ENCODE data around the gene RNPEP. TPM values are rescaled to one million over a fixed set of nuclear protein-coding genes. Genes with fewer than 3 reads are reported as not detected.

The RNPEP gene
- total RNA-seq, 1 donor, result 74.2 TPM

DNA sequence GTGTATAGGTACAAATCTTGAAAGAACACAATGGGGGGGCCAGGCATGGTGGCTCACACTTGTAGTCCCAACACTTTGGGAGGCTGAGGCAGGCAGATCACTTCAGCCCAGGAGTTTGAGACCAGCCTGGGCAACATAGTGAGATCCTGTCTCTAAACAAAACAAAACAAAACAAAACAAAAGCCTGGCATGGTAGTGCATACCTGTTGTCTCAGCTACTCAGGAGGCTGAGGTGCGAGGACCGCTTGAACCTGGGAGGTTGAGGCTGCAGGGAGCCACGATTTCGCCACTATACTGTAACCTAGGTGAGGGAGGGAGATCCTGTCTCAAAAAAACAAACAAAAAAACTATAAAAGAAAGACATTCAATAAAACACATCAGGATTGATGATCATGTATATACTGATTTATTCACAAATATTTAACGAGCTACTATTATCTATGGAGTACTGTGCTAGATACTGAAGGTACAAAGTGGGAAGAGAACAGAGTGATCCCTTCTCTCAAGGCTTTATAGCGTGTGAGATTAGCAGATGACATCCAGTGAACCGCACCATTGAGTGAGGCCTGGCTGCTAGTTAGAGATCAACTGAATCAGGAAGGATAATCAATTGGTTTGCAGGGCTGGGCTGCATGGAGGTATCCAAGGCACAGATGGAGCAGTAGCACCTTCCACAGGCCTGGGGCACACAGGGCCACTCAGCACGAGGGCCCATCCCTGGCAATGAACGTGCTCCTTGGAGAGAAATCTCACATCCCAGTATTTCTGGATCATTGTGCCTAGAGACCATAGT, 54.3 kb downstream of the RNPEP start:
- no peak for DNase-seq (ENCODE audit: insufficient read length, low spot score, missing footprints)
- H3K36me3 ChIP-seq (ENCODE audit: insufficient read depth, low read length), result no peaks in the 10 kb centered on the region
- no peaks in the 10 kb centered on the region for H4K20me1 ChIP-seq (ENCODE audit: insufficient read depth, low read length)
- peaks cover 20% of the 10 kb centered on the region for H3K4me1 ChIP-seq (ENCODE audit: insufficient read depth, low read length)
- no peaks in the 10 kb centered on the region for H3K9me3 ChIP-seq (ENCODE audit: low read depth, low read length)
- no peak overlapping the region for H3K4me2 ChIP-seq (ENCODE audit: insufficient read depth, low read length)
- H2AFZ ChIP-seq (ENCODE audit: low read length), result no peak overlapping the region
- H3K27ac ChIP-seq (ENCODE audit: low read depth, low read length), result no peak overlapping the region
- no peaks in the 10 kb centered on the region for H3K79me2 ChIP-seq (ENCODE audit: insufficient read depth, low read length)
- no peak for TF ChIP-seq CTCF (IDR thresholded peaks at IDR 0.05; ENCODE audit: extremely low read depth, low read depth, low read length)
- H3K4me3 ChIP-seq (ENCODE audit: insufficient read depth, low read length), result no peak overlapping the region
- H3K27me3 ChIP-seq (ENCODE audit: insufficient read depth, low read length), result no peaks in the 10 kb centered on the region

GRCh38 chr1:202037706-202038296, 55.4 kb downstream of the RNPEP start:
- no peaks in the 10 kb centered on the region for H3K36me3 ChIP-seq (ENCODE audit: insufficient read depth, low read length)
- H3K4me2 ChIP-seq (ENCODE audit: insufficient read depth, low read length), result no peak overlapping the region
- no peaks in the 10 kb centered on the region for H3K79me2 ChIP-seq (ENCODE audit: insufficient read depth, low read length)
- DNase-seq (ENCODE audit: insufficient read length, low spot score, missing footprints), result no peak
- no peaks in the 10 kb centered on the region for H3K27me3 ChIP-seq (ENCODE audit: insufficient read depth, low read length)
- H4K20me1 ChIP-seq (ENCODE audit: insufficient read depth, low read length), result no peaks in the 10 kb centered on the region
- H3K4me1 ChIP-seq (ENCODE audit: insufficient read depth, low read length), result peaks cover 20% of the 10 kb centered on the region
- H3K4me3 ChIP-seq (ENCODE audit: insufficient read depth, low read length), result no peak overlapping the region
- H2AFZ ChIP-seq (ENCODE audit: low read length), result no peak overlapping the region
- no peak for TF ChIP-seq CTCF (IDR thresholded peaks at IDR 0.05; ENCODE audit: extremely low read depth, low read depth, low read length)
- H3K9me3 ChIP-seq (ENCODE audit: low read depth, low read length), result no peaks in the 10 kb centered on the region
- H3K27ac ChIP-seq (ENCODE audit: low read depth, low read length), result no peak overlapping the region

- H4K20me1 ChIP-seq (ENCODE audit: insufficient read depth, low read length), result no peaks in the 10 kb centered on the region
- H3K9me3 ChIP-seq (ENCODE audit: low read depth, low read length), result no peaks in the 10 kb centered on the region
- no peak for DNase-seq (ENCODE audit: insufficient read length, low spot score, missing footprints)
- no peaks in the 10 kb centered on the region for H3K79me2 ChIP-seq (ENCODE audit: insufficient read depth, low read length)
- TF ChIP-seq CTCF (IDR thresholded peaks at IDR 0.05; ENCODE audit: extremely low read depth, low read depth, low read length), result no peak
- H3K4me3 ChIP-seq (ENCODE audit: insufficient read depth, low read length), result no peak overlapping the region
- no peaks in the 10 kb centered on the region for H3K36me3 ChIP-seq (ENCODE audit: insufficient read depth, low read length)
- H2AFZ ChIP-seq (ENCODE audit: low read length), result no peak overlapping the region
- peaks cover 18% of the 10 kb centered on the region for H3K4me1 ChIP-seq (ENCODE audit: insufficient read depth, low read length)
- no peak overlapping the region for H3K4me2 ChIP-seq (ENCODE audit: insufficient read depth, low read length)
- no peaks in the 10 kb centered on the region for H3K27me3 ChIP-seq (ENCODE audit: insufficient read depth, low read length)
- no peak overlapping the region for H3K27ac ChIP-seq (ENCODE audit: low read depth, low read length)
These were observed 56.4 kb downstream of the RNPEP start for GRCh38 chr1:202038688-202039346.

GRCh38 chr1:202045705-202046104, 63.3 kb downstream of the RNPEP start:
- Histone ChIP-seq H2AFZ (ENCODE audit: low read length) (no peak overlapping the region), H3K9me3 (ENCODE audit: low read depth, low read length) (no peaks in the 10 kb centered on the region), H3K27me3 (ENCODE audit: insufficient read depth, low read length) (no peaks in the 10 kb centered on the region), H3K27ac (ENCODE audit: low read depth, low read length) (no peak overlapping the region), H4K20me1 (ENCODE audit: insufficient read depth, low read length) (no peaks in the 10 kb centered on the region), H3K4me3 (ENCODE audit: insufficient read depth, low read length) (no peak overlapping the region), H3K4me1 (ENCODE audit: insufficient read depth, low read length) (no peaks in the 10 kb centered on the region), H3K79me2 (ENCODE audit: insufficient read depth, low read length) (no peaks in the 10 kb centered on the region), H3K36me3 (ENCODE audit: insufficient read depth, low read length) (no peaks in the 10 kb centered on the region), H3K4me2 (ENCODE audit: insufficient read depth, low read length) (no peak overlapping the region)
- TF ChIP-seq CTCF (IDR thresholded peaks at IDR 0.05; ENCODE audit: extremely low read depth, low read depth, low read length), result no peak
- no peak for DNase-seq (ENCODE audit: insufficient read length, low spot score, missing footprints)
